Neural cell (in vitro differentiated cells): Measurements from ENCODE around the gene CACNA1H. TPM values are rescaled to one million over a fixed set of nuclear protein-coding genes. Genes with fewer than 3 reads are reported as not detected.
A peak's percentile ranks its signal among the peaks of the same experiment; 100 is the strongest.

Source experiments
- H2AFZ ChIP-seq: fragments of 200-600, 300-800 bp; sonication (generic), shearing (Covaris generic); 2 replicates; pipeline ENCODE4 v1.6.0; 2014; ENCODE audit warnings: low read depth, mild to moderate bottlenecking, antibody characterized with exemption, low read length, moderate library complexity
- H3F3A ChIP-seq: fragments of 200-600 bp; shearing (Covaris generic); 2 replicates; pipeline ENCODE4 v1.6.1; 2016; ENCODE audit warnings: mild to moderate bottlenecking, moderate library complexity, mixed read lengths, antibody characterized with exemption, low read length; ENCODE audit not compliant: insufficient read depth, poor library complexity, severe bottlenecking
- H3K27ac ChIP-seq: fragments of 200-600, 300-800 bp; sonication (generic), shearing (Covaris generic); 2 replicates; pipeline ENCODE4 v1.5.1; 2014; ENCODE audit warnings: mild to moderate bottlenecking, low read length, moderate library complexity
- H3K27me3 ChIP-seq: fragments of 300-800, 200-600 bp; sonication (generic), shearing (Covaris generic); 2 replicates; pipeline ENCODE4 v1.6.0; 2014; ENCODE audit warnings: mild to moderate bottlenecking, low read depth, low read length, moderate library complexity; ENCODE audit not compliant: insufficient read depth
- H3K36me3 ChIP-seq: fragments of 300-800, 200-600 bp; sonication (generic), shearing (Covaris generic); 2 replicates; pipeline ENCODE4 v1.5.1; 2014; ENCODE audit warnings: mild to moderate bottlenecking, antibody characterized with exemption, low read length, moderate library complexity; ENCODE audit not compliant: insufficient read depth
- H3K4me2 ChIP-seq: fragments of 300-800, 200-600 bp; sonication (generic), shearing (Covaris generic); 2 replicates; pipeline ENCODE4 v1.6.0; 2014; ENCODE audit warnings: mild to moderate bottlenecking, low read length
- H3K4me3 ChIP-seq: fragments of 300-800, 200-600 bp; sonication (generic), shearing (Covaris generic); 2 replicates; pipeline ENCODE4 v1.5.1; 2014; ENCODE audit warnings: mild to moderate bottlenecking, low read length, moderate library complexity
- H3K79me2 ChIP-seq: fragments of 200-600 bp; shearing (Covaris generic); replicated peaks from 2 replicates; pipeline ENCODE4 v1.6.0; 2014; ENCODE audit warnings: mild to moderate bottlenecking, low read length, moderate library complexity; ENCODE audit not compliant: insufficient read depth
- H3K9ac ChIP-seq: fragments of 300-800, 200-600 bp; sonication (generic), shearing (Covaris generic); 2 replicates; pipeline ENCODE4 v1.6.1; 2016; ENCODE audit warnings: mild to moderate bottlenecking, low read length, mixed read lengths
- H3K9me2 ChIP-seq: fragments of 200-600 bp; shearing (Covaris generic); 2 replicates; pipeline ENCODE4 v1.6.1; 2016; ENCODE audit warnings: mild to moderate bottlenecking, low read length, mixed read lengths; ENCODE audit not compliant: insufficient read depth
- H3K9me3 ChIP-seq: fragments of 200-600, 300-800 bp; sonication (generic), shearing (Covaris generic); 2 replicates; pipeline ENCODE4 v1.6.1; 2016; ENCODE audit warnings: mild to moderate bottlenecking, mixed run types, low read length, moderate library complexity, mixed read lengths
- H4K20me1 ChIP-seq: fragments of 200-600 bp; shearing (Covaris generic); 2 replicates; pipeline ENCODE4 v1.6.1; 2016; ENCODE audit warnings: mild to moderate bottlenecking, mixed run types; ENCODE audit not compliant: insufficient read depth
- CTCF ChIP-seq: fragments of 450-650 bp; IDR thresholded peaks from 2 replicates; pipeline ENCODE4 v1.5.1; 2014; ENCODE audit warnings: antibody characterized with exemption, mild to moderate bottlenecking, moderate library complexity; ENCODE audit not compliant: poor library complexity, severe bottlenecking
- EP300 ChIP-seq: fragments of 450-650 bp; conservative IDR thresholded peaks from 2 replicates; pipeline ENCODE4 v1.6.1; 2014; ENCODE audit warnings: antibody characterized with exemption, mild to moderate bottlenecking, moderate library complexity; ENCODE audit not compliant: poor library complexity, severe bottlenecking
- EZH2 ChIP-seq: fragments of 200-600, 300-800 bp; shearing (Covaris generic), sonication (generic); IDR thresholded peaks from 2 replicates; pipeline ENCODE4 v1.6.1; 2014; ENCODE audit warnings: antibody characterized with exemption, low read length, borderline replicate concordance, mild to moderate bottlenecking; ENCODE audit not compliant: insufficient read depth, poor library complexity, severe bottlenecking
- MXI1 ChIP-seq: fragments of 450-650 bp; conservative IDR thresholded peaks from 2 replicates; pipeline ENCODE4 v1.6.1; 2014; ENCODE audit warnings: antibody characterized with exemption, mild to moderate bottlenecking; ENCODE audit not compliant: poor library complexity, severe bottlenecking
- POLR2AphosphoS5 ChIP-seq: IDR thresholded peaks from 2 replicates; pipeline ENCODE4 v1.6.1; 2012
- RAD21 ChIP-seq: fragments of 450-650 bp; conservative IDR thresholded peaks from 2 replicates; pipeline ENCODE4 v1.6.1; 2014; ENCODE audit warnings: antibody characterized with exemption, mild to moderate bottlenecking, moderate library complexity
- REST ChIP-seq: IDR thresholded peaks from 2 replicates; pipeline ENCODE4 v1.6.1; 2012; ENCODE audit warnings: borderline replicate concordance
- SMC3 ChIP-seq: fragments of 450-650 bp; conservative IDR thresholded peaks from 2 replicates; pipeline ENCODE4 v1.6.1; 2014; ENCODE audit warnings: antibody characterized with exemption, mild to moderate bottlenecking, moderate library complexity; ENCODE audit not compliant: poor library complexity
- TAF1 ChIP-seq: IDR thresholded peaks from 2 replicates; pipeline ENCODE4 v1.6.1; 2012; ENCODE audit warnings: low read depth
- polyA plus RNA-seq: library from polyadenylated mRNA; depleted of rRNA; stranded (reverse); fragments of >200 nt; gene quantifications from 2 replicates; pipeline ENCODE4 v1.2.3, GENCODE V29; 2014

CACNA1H gene
- polyA plus RNA-seq, 1 donor from 2014 or later, result 27.7 TPM

GRCh38 chr16:1145383-1146100 is 7.4 kb upstream of the CACNA1H start:
- Histone ChIP-seq H3K9ac (peak overlapping the region; percentile 22), H3K27ac (peak overlapping the region; percentile 24), H3K27me3 (no peaks in the 10 kb centered on the region), H3F3A (no peaks in the 10 kb centered on the region), H3K4me3 (no peak overlapping the region), H3K9me3 (no peaks in the 10 kb centered on the region), H3K9me2 (no peaks in the 10 kb centered on the region), H2AFZ (no peak overlapping the region), H3K4me2 (no peak overlapping the region), H4K20me1 (no peaks in the 10 kb centered on the region), H3K79me2 (no peaks in the 10 kb centered on the region), H3K36me3 (no peaks in the 10 kb centered on the region)
- TF ChIP-seq MXI1 (no peak), SMC3 (no peak), POLR2AphosphoS5 (no peak), EZH2 (no peak), EP300 (no peak), CTCF (no peak), RAD21 (no peak), REST (no peak), TAF1 (no peak)

GRCh38 chr16:1146409-1146808 is 6.5 kb upstream of the CACNA1H start:
- no peaks in the 10 kb centered on the region for H3K79me2 ChIP-seq
- H4K20me1 ChIP-seq, result no peaks in the 10 kb centered on the region
- no peaks in the 10 kb centered on the region for H3K9me3 ChIP-seq
- TF ChIP-seq REST, result no peak
- no peak for TF ChIP-seq RAD21
- TF ChIP-seq EP300, result no peak
- TF ChIP-seq TAF1, result no peak
- TF ChIP-seq SMC3, result no peak
- TF ChIP-seq MXI1, result no peak
- H3K4me3 ChIP-seq, result no peak overlapping the region
- H3K9me2 ChIP-seq, result no peaks in the 10 kb centered on the region
- no peak overlapping the region for H2AFZ ChIP-seq
- no peak overlapping the region for H3K4me2 ChIP-seq
- no peaks in the 10 kb centered on the region for H3K36me3 ChIP-seq
- no peak overlapping the region for H3K9ac ChIP-seq
- H3K27ac ChIP-seq, result no peak overlapping the region
- H3K27me3 ChIP-seq, result no peaks in the 10 kb centered on the region
- H3F3A ChIP-seq, result no peaks in the 10 kb centered on the region
